ENCODE data around the gene MYEF2. TPM values are rescaled to one million over a fixed set of nuclear protein-coding genes. Genes with fewer than 3 reads are reported as not detected.

The MYEF2 gene
- total and polyA plus RNA-seq, 4 donors: 7.4 to 38.5 (median 17.5) TPM

DNA sequence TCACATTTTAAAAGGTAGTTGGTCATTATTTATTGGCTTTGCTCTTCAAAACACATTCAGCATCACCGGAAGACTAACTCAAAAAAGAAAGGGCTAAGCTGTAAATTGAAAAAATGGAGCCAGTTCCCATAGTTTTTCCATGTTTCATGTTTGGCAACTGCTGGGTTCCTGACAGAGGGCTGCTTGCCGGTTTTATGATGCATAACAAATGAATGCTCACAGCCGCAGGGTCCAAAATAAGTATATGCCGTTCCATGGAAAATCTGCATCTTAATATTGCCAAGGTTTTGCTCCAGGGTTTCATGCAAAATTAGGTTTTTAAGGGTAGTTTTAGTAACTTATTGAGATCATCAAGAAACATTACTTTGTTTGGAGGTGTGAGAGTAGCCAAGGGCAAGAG lies 43.8 kb upstream of the MYEF2 start:
- Histone ChIP-seq H3K27me3 (ENCODE audit: control insufficient read depth in 3 of 3, insufficient read depth in 3 of 3, low read length in 2 of 3) (peaks cover 0 to 3% (median 0%) of the 10 kb centered on the region in 3 donors), H3K9me3 (ENCODE audit: control insufficient read depth in 4 of 4, insufficient read depth in 3 of 4, low read length in 3 of 4) (peaks cover 0 to 3% (median 0%) of the 10 kb centered on the region in 4 donors), H3K4me3 (no peak overlapping the region), H3K27ac (ENCODE audit: low read depth in 1 of 2, low read length in 1 of 2) (no peak overlapping the region), H3K36me3 (ENCODE audit: control insufficient read depth in 4 of 4, insufficient read depth in 4 of 4, low read length in 4 of 4) (no peaks in the 10 kb centered on the region), H3K4me1 (ENCODE audit: control insufficient read depth in 5 of 5, insufficient read depth in 5 of 5, low read length in 5 of 5) (no peaks in the 10 kb centered on the region), H3K9ac (ENCODE audit: insufficient read depth in 1 of 2, low read length in 2 of 2) (no peak overlapping the region)
- WGBS, 2 donors: 84 to 91% methylated on average over 4 of the region's 4 CpGs
- ATAC-seq (ENCODE audit: insufficient read depth, low FRiP score): no peak
- no peak for DNase-seq
- TF ChIP-seq, protein P1, sequence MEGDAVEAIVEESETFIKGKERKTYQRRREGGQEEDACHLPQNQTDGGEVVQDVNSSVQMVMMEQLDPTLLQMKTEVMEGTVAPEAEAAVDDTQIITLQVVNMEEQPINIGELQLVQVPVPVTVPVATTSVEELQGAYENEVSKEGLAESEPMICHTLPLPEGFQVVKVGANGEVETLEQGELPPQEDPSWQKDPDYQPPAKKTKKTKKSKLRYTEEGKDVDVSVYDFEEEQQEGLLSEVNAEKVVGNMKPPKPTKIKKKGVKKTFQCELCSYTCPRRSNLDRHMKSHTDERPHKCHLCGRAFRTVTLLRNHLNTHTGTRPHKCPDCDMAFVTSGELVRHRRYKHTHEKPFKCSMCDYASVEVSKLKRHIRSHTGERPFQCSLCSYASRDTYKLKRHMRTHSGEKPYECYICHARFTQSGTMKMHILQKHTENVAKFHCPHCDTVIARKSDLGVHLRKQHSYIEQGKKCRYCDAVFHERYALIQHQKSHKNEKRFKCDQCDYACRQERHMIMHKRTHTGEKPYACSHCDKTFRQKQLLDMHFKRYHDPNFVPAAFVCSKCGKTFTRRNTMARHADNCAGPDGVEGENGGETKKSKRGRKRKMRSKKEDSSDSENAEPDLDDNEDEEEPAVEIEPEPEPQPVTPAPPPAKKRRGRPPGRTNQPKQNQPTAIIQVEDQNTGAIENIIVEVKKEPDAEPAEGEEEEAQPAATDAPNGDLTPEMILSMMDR (IDR thresholded peaks at IDR 0.05; ENCODE audit: control extremely low read depth, extremely low read depth): no peak

DNA sequence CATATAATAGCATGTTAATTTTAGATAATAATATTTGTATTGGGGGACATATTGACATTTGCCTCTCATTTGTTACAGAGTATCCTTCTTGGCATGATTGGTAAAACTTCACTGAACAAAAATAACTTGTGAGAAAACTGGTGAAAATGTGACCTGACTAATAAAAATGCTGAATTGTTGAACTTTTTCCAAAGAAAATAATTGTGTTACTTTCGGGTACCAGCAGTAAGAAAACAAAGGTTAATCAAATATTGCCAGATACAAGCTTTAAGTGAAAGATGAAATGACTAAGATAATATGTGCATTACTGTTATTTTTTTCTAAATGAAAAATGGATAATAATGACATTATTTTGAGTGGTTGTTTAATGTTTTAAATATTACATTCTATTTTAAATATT lies 43.2 kb upstream of the MYEF2 start:
- DNase-seq (no peak), ATAC-seq (ENCODE audit: insufficient read depth, low FRiP score) (no peak)
- Histone ChIP-seq H3K27ac (ENCODE audit: low read depth in 1 of 2, low read length in 1 of 2) (no peak overlapping the region), H3K4me1 (ENCODE audit: control insufficient read depth in 5 of 5, insufficient read depth in 5 of 5, low read length in 5 of 5) (no peaks in the 10 kb centered on the region), H3K9ac (ENCODE audit: insufficient read depth in 1 of 2, low read length in 2 of 2) (no peak overlapping the region), H3K27me3 (ENCODE audit: control insufficient read depth in 3 of 3, insufficient read depth in 3 of 3, low read length in 2 of 3) (peaks cover 0 to 3% (median 0%) of the 10 kb centered on the region in 3 donors), H3K4me3 (no peak overlapping the region), H3K36me3 (ENCODE audit: control insufficient read depth in 4 of 4, insufficient read depth in 4 of 4, low read length in 4 of 4) (no peaks in the 10 kb centered on the region), H3K9me3 (ENCODE audit: control insufficient read depth in 4 of 4, insufficient read depth in 3 of 4, low read length in 3 of 4) (peaks cover 0 to 3% (median 0%) of the 10 kb centered on the region in 4 donors)
- TF ChIP-seq, protein P1 (IDR thresholded peaks at IDR 0.05; ENCODE audit: control extremely low read depth, extremely low read depth): no peak
- 68 to 87% methylated on average over 1 of the region's 1 CpG for WGBS, 2 donors

DNA sequence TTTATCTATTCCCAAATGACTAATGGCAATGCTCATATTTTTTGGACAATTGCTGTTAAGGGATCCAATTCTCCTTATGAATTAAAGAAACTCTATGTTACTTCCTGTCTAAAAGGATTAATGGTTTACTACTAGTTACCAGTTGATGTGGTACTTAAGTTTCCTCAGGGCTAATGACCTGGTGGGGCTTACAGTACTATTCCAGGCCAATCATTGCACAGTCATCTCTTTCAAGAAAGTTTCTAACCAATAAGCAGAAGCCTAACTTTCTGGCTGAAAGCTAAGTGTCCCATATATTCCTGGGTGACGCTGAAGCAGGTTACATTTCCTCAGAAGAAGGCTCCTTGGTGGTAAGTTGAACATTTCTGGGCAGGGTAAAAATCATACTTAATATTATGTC lies 27.9 kb upstream of the MYEF2 start, which contains the start of gene SLC12A1:
TSS of gene SLC12A1 (plus strand) at position 322 of the 400 bp plus-strand sequence. CDS start 1,418 bp downstream, outside the sequence.
- Histone ChIP-seq H3K36me3 (ENCODE audit: control insufficient read depth in 4 of 4, insufficient read depth in 4 of 4, low read length in 4 of 4) (no peaks in the 10 kb centered on the region), H3K4me1 (ENCODE audit: control insufficient read depth in 5 of 5, insufficient read depth in 5 of 5, low read length in 5 of 5) (no peaks in the 10 kb centered on the region), H3K4me3 (no peak within 1 kb of the TSS), H3K9ac (ENCODE audit: insufficient read depth in 1 of 2, low read length in 2 of 2) (no peak within 1 kb of the TSS), H3K27me3 (ENCODE audit: control insufficient read depth in 3 of 3, insufficient read depth in 3 of 3, low read length in 2 of 3) (no peaks in the 10 kb centered on the region), H3K9me3 (ENCODE audit: control insufficient read depth in 4 of 4, insufficient read depth in 3 of 4, low read length in 3 of 4) (no peaks in the 10 kb centered on the region), H3K27ac (ENCODE audit: low read depth in 1 of 2, low read length in 1 of 2) (no peak within 1 kb of the TSS)
- no peak for DNase-seq
- 88 to 93% methylated on average over 1 of the region's 1 CpG for WGBS, 2 donors
- TF ChIP-seq, protein P1 (IDR thresholded peaks at IDR 0.05; ENCODE audit: control extremely low read depth, extremely low read depth): no peak
- no peak for ATAC-seq (ENCODE audit: insufficient read depth, low FRiP score)

DNA sequence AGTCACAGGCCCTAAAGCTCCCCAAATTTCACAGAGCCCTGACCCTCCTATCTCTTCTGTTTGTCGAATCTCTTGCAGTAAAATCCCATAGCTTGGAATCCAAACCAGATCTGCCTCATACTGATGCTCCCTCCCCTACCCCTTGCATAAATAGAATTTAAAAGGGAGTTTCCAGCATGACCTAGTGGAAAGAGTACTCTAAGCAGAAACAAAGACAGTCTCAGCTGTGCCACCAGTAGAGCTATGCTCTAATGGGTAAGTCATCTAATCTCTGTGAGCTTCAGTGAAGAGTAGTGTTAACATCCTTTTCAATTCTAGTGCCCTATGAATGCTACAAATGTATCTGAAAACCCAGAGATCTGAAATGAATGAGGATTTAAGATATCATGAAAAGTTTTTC lies 24.0 kb upstream of the MYEF2 start:
- H3K36me3 ChIP-seq (ENCODE audit: control insufficient read depth in 4 of 4, insufficient read depth in 4 of 4, low read length in 4 of 4): no peaks in the 10 kb centered on the region
- TF ChIP-seq, protein P1 (IDR thresholded peaks at IDR 0.05; ENCODE audit: control extremely low read depth, extremely low read depth): no peak
- no peaks in the 10 kb centered on the region for H3K4me1 ChIP-seq (ENCODE audit: control insufficient read depth in 5 of 5, insufficient read depth in 5 of 5, low read length in 5 of 5)
- DNase-seq: no peak
- no peaks in the 10 kb centered on the region for H3K9me3 ChIP-seq (ENCODE audit: control insufficient read depth in 4 of 4, insufficient read depth in 3 of 4, low read length in 3 of 4)
- H3K4me3 ChIP-seq: no peak overlapping the region
- H3K27me3 ChIP-seq (ENCODE audit: control insufficient read depth in 3 of 3, insufficient read depth in 3 of 3, low read length in 2 of 3): no peaks in the 10 kb centered on the region
- no peak for ATAC-seq (ENCODE audit: insufficient read depth, low FRiP score)
- 76 to 90% methylated on average over 1 of the region's 1 CpG for WGBS, 2 donors
- H3K27ac ChIP-seq (ENCODE audit: low read depth in 1 of 2, low read length in 1 of 2): no peak overlapping the region
- no peak overlapping the region for H3K9ac ChIP-seq (ENCODE audit: insufficient read depth in 1 of 2, low read length in 2 of 2)
